Measurements from ENCODE around the gene PROSER2.

- TF ChIP-seq CTCF (IDR thresholded peaks at IDR 0.05): no peak
- TF ChIP-seq POLR2A (IDR thresholded peaks at IDR 0.05): no peak
- TF ChIP-seq POLR2AphosphoS5 (IDR thresholded peaks at IDR 0.05): no peak
Measured at GRCh38 chr10:11882646-11883375, 59.7 kb downstream of the PROSER2 start.
